ENCODE measurements around the gene NCAM1.

DNA sequence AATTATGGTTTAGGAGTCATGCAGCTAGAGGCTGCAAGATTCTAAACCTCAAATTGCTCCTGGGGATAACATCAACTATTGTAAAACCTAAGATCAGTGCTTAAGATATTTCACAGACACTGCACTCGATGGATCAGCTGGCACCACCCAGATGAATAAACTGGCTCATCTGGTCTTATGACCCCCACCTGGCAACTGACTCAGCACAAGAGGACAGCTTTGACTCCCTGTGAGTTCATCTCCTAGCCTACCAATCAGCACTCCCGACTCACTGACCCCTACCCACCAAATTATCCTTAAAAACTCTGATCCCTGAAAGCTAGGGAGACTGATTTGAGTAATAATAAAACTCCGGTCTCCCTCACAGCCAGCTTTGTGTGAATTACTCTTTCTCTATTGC, 352.4 kb downstream of the NCAM1 start:
- TF ChIP-seq, protein P1, sequence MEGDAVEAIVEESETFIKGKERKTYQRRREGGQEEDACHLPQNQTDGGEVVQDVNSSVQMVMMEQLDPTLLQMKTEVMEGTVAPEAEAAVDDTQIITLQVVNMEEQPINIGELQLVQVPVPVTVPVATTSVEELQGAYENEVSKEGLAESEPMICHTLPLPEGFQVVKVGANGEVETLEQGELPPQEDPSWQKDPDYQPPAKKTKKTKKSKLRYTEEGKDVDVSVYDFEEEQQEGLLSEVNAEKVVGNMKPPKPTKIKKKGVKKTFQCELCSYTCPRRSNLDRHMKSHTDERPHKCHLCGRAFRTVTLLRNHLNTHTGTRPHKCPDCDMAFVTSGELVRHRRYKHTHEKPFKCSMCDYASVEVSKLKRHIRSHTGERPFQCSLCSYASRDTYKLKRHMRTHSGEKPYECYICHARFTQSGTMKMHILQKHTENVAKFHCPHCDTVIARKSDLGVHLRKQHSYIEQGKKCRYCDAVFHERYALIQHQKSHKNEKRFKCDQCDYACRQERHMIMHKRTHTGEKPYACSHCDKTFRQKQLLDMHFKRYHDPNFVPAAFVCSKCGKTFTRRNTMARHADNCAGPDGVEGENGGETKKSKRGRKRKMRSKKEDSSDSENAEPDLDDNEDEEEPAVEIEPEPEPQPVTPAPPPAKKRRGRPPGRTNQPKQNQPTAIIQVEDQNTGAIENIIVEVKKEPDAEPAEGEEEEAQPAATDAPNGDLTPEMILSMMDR (conservative IDR thresholded peaks at IDR 0.05), result no peak
- TF ChIP-seq ZFX (IDR thresholded peaks at IDR 0.05), result no peak
